Thyroid gland (tissue), 4 donors: Measurements from ENCODE around the gene FMN1.

Experiments used
- CTCF ChIP-seq, 6 experiments: fragments of 200-600 bp in 3 of 6; fragments of 450-650 bp in 3 of 6; sonication (generic) in 3 of 6; IDR thresholded peaks; one replicate each; pipeline ENCODE4 v1.5.1; 2016 to 2019; ENCODE audit warnings: antibody characterized with exemption in 6 of 6, mild to moderate bottlenecking in 2 of 6, inconsistent platforms in 1 of 6, moderate library complexity in 1 of 6
- POLR2A ChIP-seq, 2 donors: fragments of 450-650 bp; IDR thresholded peaks; one replicate each; pipeline ENCODE4 v1.6.1; 2017; ENCODE audit warnings: antibody characterized with exemption in 2 of 2, mild to moderate bottlenecking in 2 of 2, moderate library complexity in 1 of 2

GRCh38 chr15:33109345-33109744 lies 85.2 kb downstream of the FMN1 start:
- no peak for TF ChIP-seq CTCF (IDR thresholded peaks at IDR 0.05)
- no peak for TF ChIP-seq POLR2A (IDR thresholded peaks at IDR 0.05)
